Endothelial cell (in vitro differentiated cells): ENCODE data around the gene CTSC. TPM values are rescaled to one million over a fixed set of nuclear protein-coding genes. Genes with fewer than 3 reads are reported as not detected.

Source experiments
- DNase-seq: peaks from one replicate; pipeline ENCODE4 v3.0.0; 2021; ENCODE audit warnings: low spot score
- H3K27ac Mint-ChIP-seq: one replicate; pipeline ENCODE4 v1.8.0; 2021; ENCODE audit warnings: mixed read lengths, inconsistent platforms; ENCODE audit not compliant: unreplicated experiment
- H3K27me3 Mint-ChIP-seq: one replicate; pipeline ENCODE4 v1.8.0; 2021; ENCODE audit warnings: mild to moderate bottlenecking, moderate library complexity, mixed read lengths, inconsistent platforms; ENCODE audit not compliant: unreplicated experiment
- H3K36me3 Mint-ChIP-seq: one replicate; pipeline ENCODE4 v1.8.0; 2021; ENCODE audit warnings: mild to moderate bottlenecking, low read depth, mixed read lengths, inconsistent platforms; ENCODE audit not compliant: unreplicated experiment
- H3K4me1 Mint-ChIP-seq: one replicate; pipeline ENCODE4 v1.8.0; 2021; ENCODE audit warnings: mild to moderate bottlenecking, mixed read lengths, inconsistent platforms; ENCODE audit not compliant: unreplicated experiment
- H3K4me3 Mint-ChIP-seq: one replicate; pipeline ENCODE4 v1.8.0; 2021; ENCODE audit warnings: mild to moderate bottlenecking, mixed read lengths, inconsistent platforms; ENCODE audit not compliant: unreplicated experiment
- H3K9me3 Mint-ChIP-seq: one replicate; pipeline ENCODE4 v1.8.0; 2021; ENCODE audit warnings: mixed read lengths, inconsistent platforms; ENCODE audit not compliant: unreplicated experiment
- CTCF ChIP-seq: fragments of 200-600 bp; sonication (generic); IDR thresholded peaks from one replicate; pipeline ENCODE4 v1.5.0; 2021; ENCODE audit warnings: antibody characterized with exemption; ENCODE audit not compliant: unreplicated experiment
- total RNA-seq: library from RNA; stranded (reverse); fragmentation: NEBNext Ultra II Directional; extraction: Animal tissue kit (Norgen Biotek cat#: 25700); gene quantifications from one replicate; pipeline ENCODE4 v1.2.1, GENCODE V29; 2021; ENCODE audit not compliant: unreplicated experiment

Gene CTSC
- total RNA-seq, 1 donor from 2014 or later = 162 TPM

- H3K4me1 Mint-ChIP-seq = peaks cover 5% of the 10 kb centered on the region
- H3K36me3 Mint-ChIP-seq = no peaks in the 10 kb centered on the region
- no peak for DNase-seq
- no peaks in the 10 kb centered on the region for H3K9me3 Mint-ChIP-seq
- no peaks in the 10 kb centered on the region for H3K27me3 Mint-ChIP-seq
- no peak overlapping the region for H3K27ac Mint-ChIP-seq
- no peak overlapping the region for H3K4me3 Mint-ChIP-seq
- TF ChIP-seq CTCF = no peak
These were observed 41.0 kb upstream of the CTSC start for GRCh38 chr11:88378422-88379066.

- no peaks in the 10 kb centered on the region for H3K36me3 Mint-ChIP-seq
- DNase-seq = no peak
- H3K27ac Mint-ChIP-seq = no peak overlapping the region
- peaks cover 5% of the 10 kb centered on the region for H3K4me1 Mint-ChIP-seq
- H3K4me3 Mint-ChIP-seq = no peak overlapping the region
- H3K9me3 Mint-ChIP-seq = no peaks in the 10 kb centered on the region
- H3K27me3 Mint-ChIP-seq = no peaks in the 10 kb centered on the region
- TF ChIP-seq CTCF = no peak
These were observed 40.1 kb upstream of the CTSC start for GRCh38 chr11:88377646-88378045.

GRCh38 chr11:88377144-88377543, 39.6 kb upstream of the CTSC start:
- no peak for TF ChIP-seq CTCF
- Mint-ChIP-seq H3K36me3 (no peaks in the 10 kb centered on the region), H3K27me3 (no peaks in the 10 kb centered on the region), H3K27ac (no peak overlapping the region), H3K9me3 (no peaks in the 10 kb centered on the region), H3K4me1 (peaks cover 5% of the 10 kb centered on the region), H3K4me3 (no peak overlapping the region)
- DNase-seq = no peak

- Mint-ChIP-seq H3K9me3 (no peaks in the 10 kb centered on the region), H3K4me1 (peaks cover 5% of the 10 kb centered on the region), H3K4me3 (no peak overlapping the region), H3K36me3 (no peaks in the 10 kb centered on the region), H3K27ac (no peak overlapping the region), H3K27me3 (no peaks in the 10 kb centered on the region)
- no peak for DNase-seq
- no peak for TF ChIP-seq CTCF
These were observed 38.5 kb upstream of the CTSC start for GRCh38 chr11:88375927-88376470.

- Mint-ChIP-seq H3K9me3 (no peaks in the 10 kb centered on the region), H3K27ac (no peak overlapping the region), H3K4me3 (no peak overlapping the region), H3K36me3 (no peaks in the 10 kb centered on the region), H3K4me1 (no peaks in the 10 kb centered on the region), H3K27me3 (peaks cover 2% of the 10 kb centered on the region)
- no peak for DNase-seq
- no peak for TF ChIP-seq CTCF
These were observed 33.2 kb upstream of the CTSC start for GRCh38 chr11:88370782-88371181.
